ENCODE data around the gene SECISBP2L. TPM values are rescaled to one million over a fixed set of nuclear protein-coding genes. Genes with fewer than 3 reads are reported as not detected.

SECISBP2L gene
- total and polyA plus RNA-seq, 2 donors (not counting 3 experiments of a cell fraction or from before 2014, with no cell fraction given) = 23.1 to 52.3 TPM

DNA sequence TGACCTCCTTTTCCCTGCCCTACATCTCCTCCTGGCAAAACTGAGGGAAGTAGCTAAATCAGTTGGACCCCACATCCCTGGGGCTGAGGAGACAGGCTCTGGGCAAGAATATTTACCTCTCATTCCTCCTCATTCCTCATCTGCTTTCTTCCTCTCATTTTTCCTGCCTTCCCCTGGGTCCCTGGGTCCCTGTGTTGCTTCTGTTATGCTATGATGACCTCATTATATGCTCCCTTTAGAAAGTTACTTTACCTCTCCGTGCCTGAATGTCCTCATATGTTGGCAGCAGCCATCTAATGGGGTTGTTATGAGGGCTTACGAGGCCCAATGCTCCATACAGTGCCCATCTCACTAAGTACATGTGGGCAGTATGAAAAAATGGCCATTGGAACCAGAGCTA, 81.3 kb downstream of the SECISBP2L start:
- H3K36me3 ChIP-seq (ENCODE audit: control insufficient read depth in 2 of 2, extremely low read depth in 1 of 2, insufficient read depth in 2 of 2, low read length in 2 of 2) = no peaks in the 10 kb centered on the region
- FAIRE-seq (no peak), DNase-seq (ENCODE audit: low read depth, low spot score) (no peak)
- no peaks in the 10 kb centered on the region for H4K20me1 ChIP-seq (replicated peaks; ENCODE audit: control insufficient read depth, extremely low read depth, insufficient read depth, low read length)
- no peaks in the 10 kb centered on the region for H3K9me3 ChIP-seq (replicated peaks; ENCODE audit: control insufficient read depth, insufficient read depth, low read length)
- CTCF ChIA-PET = interaction anchor here (1.4 to 6.0 kb wide), 7 partner anchors 10 to 1180 kb away, joined by 4 to 86 read pairs (median 8); partner anchors contain the start of genes EID1 and SECISBP2L
- H3K27ac ChIP-seq (ENCODE audit: insufficient read depth, low read depth, low read length) = no peak overlapping the region
- peaks cover 20 to 30% of the 10 kb centered on the region in 2 experiments for H3K27me3 ChIP-seq (ENCODE audit: control insufficient read depth in 2 of 2, insufficient read depth in 2 of 2, low read length in 2 of 2)
- dilution Hi-C loops (cut with MboI; ENCODE audit: extremely low pct_ligation_motif_present, low sequenced_read_pairs) (no loop called here), intact Hi-C loops (cut with micrococcal nuclease) (loop anchor here (5.0 kb wide), 2 partner anchors 608 to 657 kb away; partner anchors contain the start of genes DTWD1 and FAM227B)
- no peak overlapping the region for H3K4me3 ChIP-seq (replicated peaks in 1 of 3; ENCODE audit: insufficient read depth in 1 of 3, low read depth in 1 of 3, low read length in 3 of 3)
- peaks cover 8% of the 10 kb centered on the region for H3K4me1 ChIP-seq (ENCODE audit: control insufficient read depth, extremely low read depth, insufficient read depth, low read length)
- no peaks in the 10 kb centered on the region for H3K79me2 ChIP-seq (ENCODE audit: control insufficient read depth, insufficient read depth, low read length)
- BruUV-seq (replicated peaks) = no TSS peak
- H3K9me1 ChIP-seq (replicated peaks; ENCODE audit: control insufficient read depth, extremely low read depth, insufficient read depth, low read length) = no peaks in the 10 kb centered on the region
- no peak overlapping the region for H3K4me2 ChIP-seq (ENCODE audit: insufficient read depth, low read length)
- POLR2A ChIA-PET = interaction anchor here (0.9 to 2.3 kb wide), 2 partner anchors 8 to 11 kb away, joined by 3 to 9 read pairs; no protein-coding TSS in a partner anchor
- TF ChIP-seq, protein P1, sequence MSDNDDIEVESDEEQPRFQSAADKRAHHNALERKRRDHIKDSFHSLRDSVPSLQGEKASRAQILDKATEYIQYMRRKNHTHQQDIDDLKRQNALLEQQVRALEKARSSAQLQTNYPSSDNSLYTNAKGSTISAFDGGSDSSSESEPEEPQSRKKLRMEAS (IDR thresholded peaks at IDR 0.05; ENCODE audit: insufficient read depth, insufficient read length) = no peak
- TF ChIP-seq EZH2 (IDR thresholded peaks at IDR 0.05; ENCODE audit: borderline replicate concordance, low read depth, low read length, severe bottlenecking) (no peak), POLR2AphosphoS5 (IDR thresholded peaks at IDR 0.05; ENCODE audit: insufficient read depth, low read depth, low read length) (no peak), GATA2 (IDR thresholded peaks at IDR 0.05; ENCODE audit: insufficient read depth, insufficient read length, low read depth, low read length) (no peak), FOS (IDR thresholded peaks at IDR 0.05; ENCODE audit: borderline replicate concordance, insufficient read depth, low read length) (no peak), POLR2A (IDR thresholded peaks at IDR 0.05; ENCODE audit: low read depth, low read length) (no peak), MYC (IDR thresholded peaks at IDR 0.05; ENCODE audit: low read depth, low read length) (no peak), JUN (IDR thresholded peaks at IDR 0.05; ENCODE audit: borderline replicate concordance, insufficient read depth, insufficient read length, low read depth) (no peak)
- TF ChIP-seq, protein P2, sequence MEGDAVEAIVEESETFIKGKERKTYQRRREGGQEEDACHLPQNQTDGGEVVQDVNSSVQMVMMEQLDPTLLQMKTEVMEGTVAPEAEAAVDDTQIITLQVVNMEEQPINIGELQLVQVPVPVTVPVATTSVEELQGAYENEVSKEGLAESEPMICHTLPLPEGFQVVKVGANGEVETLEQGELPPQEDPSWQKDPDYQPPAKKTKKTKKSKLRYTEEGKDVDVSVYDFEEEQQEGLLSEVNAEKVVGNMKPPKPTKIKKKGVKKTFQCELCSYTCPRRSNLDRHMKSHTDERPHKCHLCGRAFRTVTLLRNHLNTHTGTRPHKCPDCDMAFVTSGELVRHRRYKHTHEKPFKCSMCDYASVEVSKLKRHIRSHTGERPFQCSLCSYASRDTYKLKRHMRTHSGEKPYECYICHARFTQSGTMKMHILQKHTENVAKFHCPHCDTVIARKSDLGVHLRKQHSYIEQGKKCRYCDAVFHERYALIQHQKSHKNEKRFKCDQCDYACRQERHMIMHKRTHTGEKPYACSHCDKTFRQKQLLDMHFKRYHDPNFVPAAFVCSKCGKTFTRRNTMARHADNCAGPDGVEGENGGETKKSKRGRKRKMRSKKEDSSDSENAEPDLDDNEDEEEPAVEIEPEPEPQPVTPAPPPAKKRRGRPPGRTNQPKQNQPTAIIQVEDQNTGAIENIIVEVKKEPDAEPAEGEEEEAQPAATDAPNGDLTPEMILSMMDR (IDR thresholded peaks at IDR 0.05; ENCODE audit: extremely low read depth in 1 of 2, insufficient read depth in 1 of 2, low read depth in 1 of 2, low read length in 2 of 2) = no peak
- no peak overlapping the region for H3K9ac ChIP-seq (replicated peaks; ENCODE audit: extremely low read depth, insufficient read depth, low read length)
- no peak overlapping the region for H2AFZ ChIP-seq (ENCODE audit: low read depth, low read length)

Measured in endothelial cell of umbilical vein (primary cell).